ENCODE measurements around the gene SCN5A. TPM values are rescaled to one million over a fixed set of nuclear protein-coding genes. Genes with fewer than 3 reads are reported as not detected.

Gene SCN5A
- total RNA-seq, 1 experiment from 2014 or later = 0.16 TPM

DNA sequence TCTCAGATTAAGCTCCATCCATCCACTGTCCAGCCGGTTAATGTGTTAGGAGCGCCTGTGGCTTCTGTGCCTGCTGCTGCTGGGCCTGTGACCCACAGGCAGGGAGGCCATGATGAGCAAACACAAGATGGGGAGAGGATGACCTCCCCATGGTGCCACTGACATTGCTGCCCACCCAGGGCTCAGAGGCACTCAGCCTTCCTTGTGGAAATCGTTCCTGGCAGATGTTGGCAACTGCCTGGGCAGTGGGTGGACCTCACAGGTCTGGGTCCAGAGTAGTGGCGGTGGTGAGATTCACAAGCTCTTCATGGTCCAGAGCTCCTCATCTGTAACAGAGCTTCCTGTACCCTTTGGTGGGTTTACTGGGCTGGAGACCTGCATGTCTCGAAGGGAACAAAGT, 38.6 kb downstream of the SCN5A start:
- intact Hi-C loops (cut with micrococcal nuclease; ENCODE audit: unreplicated experiment) = no loop called here
- Mint-ChIP-seq H3K4me1 (ENCODE audit: low read depth, unreplicated experiment) (no peaks in the 10 kb centered on the region), H3K27me3 (ENCODE audit: insufficient read depth, unreplicated experiment) (peaks cover 14% of the 10 kb centered on the region), H3K4me3 (ENCODE audit: unreplicated experiment) (no peak overlapping the region), H3K27ac (ENCODE audit: unreplicated experiment) (no peak overlapping the region), H3K36me3 (ENCODE audit: insufficient read depth, unreplicated experiment) (no peaks in the 10 kb centered on the region), H3K9me3 (ENCODE audit: unreplicated experiment) (no peaks in the 10 kb centered on the region)
- TF ChIP-seq, protein P1, sequence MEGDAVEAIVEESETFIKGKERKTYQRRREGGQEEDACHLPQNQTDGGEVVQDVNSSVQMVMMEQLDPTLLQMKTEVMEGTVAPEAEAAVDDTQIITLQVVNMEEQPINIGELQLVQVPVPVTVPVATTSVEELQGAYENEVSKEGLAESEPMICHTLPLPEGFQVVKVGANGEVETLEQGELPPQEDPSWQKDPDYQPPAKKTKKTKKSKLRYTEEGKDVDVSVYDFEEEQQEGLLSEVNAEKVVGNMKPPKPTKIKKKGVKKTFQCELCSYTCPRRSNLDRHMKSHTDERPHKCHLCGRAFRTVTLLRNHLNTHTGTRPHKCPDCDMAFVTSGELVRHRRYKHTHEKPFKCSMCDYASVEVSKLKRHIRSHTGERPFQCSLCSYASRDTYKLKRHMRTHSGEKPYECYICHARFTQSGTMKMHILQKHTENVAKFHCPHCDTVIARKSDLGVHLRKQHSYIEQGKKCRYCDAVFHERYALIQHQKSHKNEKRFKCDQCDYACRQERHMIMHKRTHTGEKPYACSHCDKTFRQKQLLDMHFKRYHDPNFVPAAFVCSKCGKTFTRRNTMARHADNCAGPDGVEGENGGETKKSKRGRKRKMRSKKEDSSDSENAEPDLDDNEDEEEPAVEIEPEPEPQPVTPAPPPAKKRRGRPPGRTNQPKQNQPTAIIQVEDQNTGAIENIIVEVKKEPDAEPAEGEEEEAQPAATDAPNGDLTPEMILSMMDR (IDR thresholded peaks at IDR 0.05; ENCODE audit: insufficient read depth in 1 of 2, low read depth in 1 of 2, low read length in 1 of 2, severe bottlenecking in 1 of 2, unreplicated experiment in 1 of 2) = no peak
- Histone ChIP-seq H3K36me3 (ENCODE audit: control insufficient read depth, insufficient read depth, low read length) (no peaks in the 10 kb centered on the region), H3K4me3 (ENCODE audit: low read depth, low read length) (no peak overlapping the region), H3K9me3 (no peaks in the 10 kb centered on the region), H3K4me1 (no peaks in the 10 kb centered on the region), H3K27me3 (replicated peaks; ENCODE audit: control insufficient read depth, insufficient read depth, low read length) (no peaks in the 10 kb centered on the region)
- ChIA-PET CTCF (no interaction called here), POLR2A (no interaction called here)
- DNase-seq = no peak
- BruUV-seq (replicated peaks) = no TSS peak

DNA sequence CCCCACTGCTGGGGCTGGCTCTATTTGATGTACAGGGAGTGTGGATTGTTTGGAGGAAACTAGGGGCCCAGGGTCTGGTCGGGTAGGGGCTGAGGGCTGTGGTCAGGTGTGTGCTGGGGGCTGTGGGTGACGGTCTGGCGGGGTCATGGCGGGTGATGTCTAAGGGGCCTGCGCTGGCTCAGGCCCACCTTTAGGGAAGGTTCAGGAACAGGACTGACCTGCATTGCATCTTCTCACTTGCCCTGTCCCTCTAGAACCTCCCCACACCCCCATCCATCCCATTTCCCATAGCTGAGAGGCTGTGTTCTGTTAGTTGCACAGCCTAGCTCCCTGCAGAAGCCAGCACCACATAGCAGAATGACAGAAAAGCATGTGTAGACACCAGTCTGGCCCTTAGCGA, 39.1 kb downstream of the SCN5A start:
- Mint-ChIP-seq H3K27ac (ENCODE audit: unreplicated experiment) (no peak overlapping the region), H3K27me3 (ENCODE audit: insufficient read depth, unreplicated experiment) (peaks cover 11% of the 10 kb centered on the region)

DNA sequence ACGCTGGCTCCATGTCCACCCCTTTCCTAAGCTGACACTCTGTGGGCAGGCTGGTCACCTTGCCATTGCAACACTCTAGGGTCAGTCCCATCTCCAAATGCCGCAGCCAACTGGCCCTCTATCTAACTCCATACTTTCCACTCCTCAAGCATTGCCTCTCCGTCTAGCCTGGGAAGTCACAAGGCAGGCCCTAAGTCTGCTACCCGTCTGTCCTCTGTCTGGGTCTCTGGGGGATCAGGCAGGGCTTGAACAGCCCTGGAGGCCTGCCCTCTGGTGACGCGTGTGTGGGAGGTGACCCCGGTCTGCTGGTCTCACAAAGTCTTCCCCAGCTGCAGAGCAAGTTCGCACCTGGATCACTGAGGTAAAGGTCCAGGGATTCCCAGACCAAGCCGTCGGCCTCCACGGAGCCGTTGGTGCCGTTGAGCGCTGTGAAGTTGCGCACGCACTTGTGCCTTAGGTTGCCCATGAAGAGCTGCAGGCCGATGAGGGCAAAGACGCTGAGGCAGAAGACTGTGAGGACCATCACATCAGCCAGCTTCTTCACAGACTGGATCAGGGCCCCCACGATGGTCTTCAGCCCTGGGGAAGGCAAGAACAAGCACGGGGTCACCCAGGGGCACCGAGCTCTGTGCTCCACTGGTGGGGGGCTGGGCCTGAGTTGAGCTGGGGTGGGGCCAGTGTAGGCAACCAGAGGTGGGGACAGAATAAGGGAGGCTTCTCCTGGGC, 39.9 kb downstream of the SCN5A start:
- ChIA-PET CTCF (no interaction called here), POLR2A (no interaction called here)
- H3K4me3 Mint-ChIP-seq (ENCODE audit: unreplicated experiment) = no peak overlapping the region
- H3K9me3 Mint-ChIP-seq (ENCODE audit: unreplicated experiment) = no peaks in the 10 kb centered on the region
- Histone ChIP-seq H3K36me3 (ENCODE audit: control insufficient read depth, insufficient read depth, low read length) (no peaks in the 10 kb centered on the region), H3K27me3 (replicated peaks; ENCODE audit: control insufficient read depth, insufficient read depth, low read length) (no peaks in the 10 kb centered on the region), H3K4me1 (no peaks in the 10 kb centered on the region), H3K9me3 (no peaks in the 10 kb centered on the region), H3K4me3 (ENCODE audit: low read depth, low read length) (no peak overlapping the region)
- peaks cover 9% of the 10 kb centered on the region for H3K27me3 Mint-ChIP-seq (ENCODE audit: insufficient read depth, unreplicated experiment)
- H3K4me1 Mint-ChIP-seq (ENCODE audit: low read depth, unreplicated experiment) = no peaks in the 10 kb centered on the region
- intact Hi-C loops (cut with micrococcal nuclease; ENCODE audit: unreplicated experiment) = no loop called here
- H3K27ac Mint-ChIP-seq (ENCODE audit: unreplicated experiment) = no peak overlapping the region
- no TSS peak for BruUV-seq (replicated peaks)
- no peak for DNase-seq
- no peaks in the 10 kb centered on the region for H3K36me3 Mint-ChIP-seq (ENCODE audit: insufficient read depth, unreplicated experiment)
- TF ChIP-seq, protein P1 (IDR thresholded peaks at IDR 0.05; ENCODE audit: insufficient read depth in 1 of 2, low read depth in 1 of 2, low read length in 1 of 2, severe bottlenecking in 1 of 2, unreplicated experiment in 1 of 2) = no peak

More for the DNA sequence above, 39.1 kb downstream of the SCN5A start:
- H3K36me3 Mint-ChIP-seq (ENCODE audit: insufficient read depth, unreplicated experiment) = no peaks in the 10 kb centered on the region
- TF ChIP-seq, protein P1 (IDR thresholded peaks at IDR 0.05; ENCODE audit: insufficient read depth in 1 of 2, low read depth in 1 of 2, low read length in 1 of 2, severe bottlenecking in 1 of 2, unreplicated experiment in 1 of 2) = no peak
- no peaks in the 10 kb centered on the region for H3K4me1 ChIP-seq
- ChIA-PET CTCF (no interaction called here), POLR2A (no interaction called here)
- intact Hi-C loops (cut with micrococcal nuclease; ENCODE audit: unreplicated experiment) = no loop called here
- H3K9me3 Mint-ChIP-seq (ENCODE audit: unreplicated experiment) = no peaks in the 10 kb centered on the region
- H3K36me3 ChIP-seq (ENCODE audit: control insufficient read depth, insufficient read depth, low read length) = no peaks in the 10 kb centered on the region
- H3K9me3 ChIP-seq = no peaks in the 10 kb centered on the region
- no peaks in the 10 kb centered on the region for H3K4me1 Mint-ChIP-seq (ENCODE audit: low read depth, unreplicated experiment)
- DNase-seq = no peak
- no peaks in the 10 kb centered on the region for H3K27me3 ChIP-seq (replicated peaks; ENCODE audit: control insufficient read depth, insufficient read depth, low read length)
- H3K4me3 Mint-ChIP-seq (ENCODE audit: unreplicated experiment) = no peak overlapping the region
- no peak overlapping the region for H3K4me3 ChIP-seq (ENCODE audit: low read depth, low read length)
- no TSS peak for BruUV-seq (replicated peaks)
